B cell (primary cell): Measurements from ENCODE around the gene ANKS1B. TPM values are rescaled to one million over a fixed set of nuclear protein-coding genes. Genes with fewer than 3 reads are reported as not detected.

Experiments
- ATAC-seq: fragments of 200-7000 bp; cut with Tn5 transposase; one replicate; pipeline ENCODE4 v1.10.0; 2021; ENCODE audit warnings: low read depth, mild to moderate bottlenecking, moderate number of reproducible peaks, moderate library complexity
- CTCF ChIA-PET: fragments of 350-600 bp; sonication (Branson Sonifier 250); formaldehyde crosslinking; loops from one replicate; lab custom pipeline; 2021; ENCODE audit warnings: antibody characterized with exemption, inconsistent platforms; lab: Charles Lee
- POLR2A ChIA-PET: fragments of 350-600 bp; sonication (Branson Sonifier 250); formaldehyde crosslinking; loops from one replicate; lab custom pipeline; 2021; ENCODE audit warnings: antibody characterized with exemption; lab: Charles Lee
- DNase-seq: peaks from one replicate; pipeline ENCODE4 v3.0.0; 2013
- H2AFZ ChIP-seq: 2 replicates; pipeline ENCODE4 v1.6.1; 2012; ENCODE audit warnings: mild to moderate bottlenecking, low read depth, low read length; ENCODE audit not compliant: insufficient read depth, poor library complexity, severe bottlenecking
- H3K27ac ChIP-seq, 2 donors: 1 replicate in 1 of 2; 2 replicates in 1 of 2; pipeline ENCODE4 v1.5.1; 2012 to 2013; ENCODE audit warnings: low read length in 2 of 2, mild to moderate bottlenecking in 2 of 2, moderate library complexity in 1 of 2
- H3K27me3 ChIP-seq, 4 experiments: fragments of 200-600 bp in 1 of 4; sonication (generic) in 1 of 4; replicated peaks in 1 of 4; 1 replicate in 2 of 4; 2 replicates in 2 of 4; pipeline versions ENCODE4 v1.6.1 to v1.7.0; 2013 to 2016; ENCODE audit warnings: low read length in 3 of 4, mild to moderate bottlenecking in 2 of 4, mixed read lengths in 1 of 4, moderate library complexity in 1 of 4; ENCODE audit not compliant: insufficient read depth in 4 of 4, control insufficient read depth in 3 of 4; ENCODE audit errors: control extremely low read depth in 1 of 4
- H3K36me3 ChIP-seq, 2 experiments: replicated peaks in 1 of 2; 1 replicate in 1 of 2; 2 replicates in 1 of 2; pipeline versions ENCODE4 v1.6.1 to v1.7.1; 2013; ENCODE audit warnings: low read length in 1 of 2; ENCODE audit not compliant: insufficient read depth in 2 of 2, control insufficient read depth in 1 of 2; ENCODE audit errors: control extremely low read depth in 1 of 2, extremely low read depth in 1 of 2
- H3K4me1 ChIP-seq, 2 donors: fragments of 200-600 bp in 1 of 2; sonication (generic) in 1 of 2; 1 replicate in 1 of 2; 2 replicates in 1 of 2; pipeline versions ENCODE4 v1.5.1 to v1.6.1; 2013 to 2017; ENCODE audit warnings: low read length in 2 of 2; ENCODE audit not compliant: control insufficient read depth in 2 of 2, insufficient read depth in 2 of 2
- H3K4me2 ChIP-seq: replicated peaks from 2 replicates; pipeline ENCODE3; 2012; ENCODE audit warnings: mild to moderate bottlenecking, low read depth, low read length; ENCODE audit not compliant: poor library complexity, severe bottlenecking
- H3K4me3 ChIP-seq, 5 experiments: fragments of 200-600 bp in 1 of 5; sonication (generic) in 1 of 5; 1 replicate in 3 of 5; 2 replicates in 2 of 5; pipeline versions ENCODE4 v1.5.1 to v1.7.0; 2011 to 2016; ENCODE audit warnings: low read length in 4 of 5, mild to moderate bottlenecking in 4 of 5, low read depth in 2 of 5, control low read depth in 1 of 5, moderate library complexity in 1 of 5; ENCODE audit not compliant: insufficient read depth in 1 of 5; ENCODE audit errors: control extremely low read depth in 1 of 5, extremely low read depth in 1 of 5
- H3K79me2 ChIP-seq: fragments of 200-600 bp; sonication (generic); one replicate; pipeline ENCODE4 v1.6.0; 2016; ENCODE audit warnings: low read length; ENCODE audit not compliant: control insufficient read depth, insufficient read depth
- H3K9ac ChIP-seq: fragments of 200-600 bp; sonication (generic); 2 replicates; pipeline ENCODE4 v1.6.1; 2017; ENCODE audit warnings: mild to moderate bottlenecking, low read length, moderate library complexity
- H3K9me3 ChIP-seq, 3 donors: one replicate each; pipeline versions ENCODE4 v1.6.1 to v1.7.1; 2013; ENCODE audit warnings: low read length in 2 of 3; ENCODE audit not compliant: control insufficient read depth in 2 of 3, insufficient read depth in 1 of 3; ENCODE audit errors: control extremely low read depth in 1 of 3
- H4K20me1 ChIP-seq: 2 replicates; pipeline ENCODE4 v1.6.0; 2012; ENCODE audit warnings: mild to moderate bottlenecking, low read length; ENCODE audit not compliant: insufficient read depth, control insufficient read depth, poor library complexity, severe bottlenecking
- H3K27ac Mint-ChIP-seq: one replicate; pipeline ENCODE4 v1.8.0; 2021; ENCODE audit warnings: mixed read lengths
- H3K27me3 Mint-ChIP-seq: one replicate; pipeline ENCODE4 v1.8.0; 2021; ENCODE audit warnings: mixed read lengths
- H3K4me1 Mint-ChIP-seq: one replicate; pipeline ENCODE4 v1.8.0; 2021; ENCODE audit warnings: mixed read lengths
- H3K4me3 Mint-ChIP-seq: one replicate; pipeline ENCODE4 v1.8.0; 2021; ENCODE audit warnings: mixed read lengths
- H3K9me3 Mint-ChIP-seq: one replicate; pipeline ENCODE4 v1.8.0; 2022; ENCODE audit warnings: mixed read lengths; ENCODE audit not compliant: insufficient read depth
- EZH2 ChIP-seq: IDR thresholded peaks from 2 replicates; pipeline ENCODE4 v1.6.1; 2012; ENCODE audit warnings: borderline replicate concordance, low read depth, mild to moderate bottlenecking, moderate library complexity, low read length; ENCODE audit not compliant: insufficient read depth, poor library complexity, severe bottlenecking
- WGBS: methylation state at CpG from one replicate; pipeline ENCODE4 v1.1.5; 2013; ENCODE audit warnings: missing lambda C conversion rate; ENCODE audit not compliant: insufficient coverage; 5-methylcytosine and 5-hydroxymethylcytosine counted together
- intact Hi-C: fragments of 100-400 bp; cut with micrococcal nuclease; formaldehyde crosslinking; loops from one replicate; pipeline ENCODE4 v1.10.0; 2022
- polyA plus RNA-seq: library from polyadenylated mRNA; depleted of rRNA; stranded (reverse); fragments of >200 nt; gene quantifications from 2 replicates; pipeline ENCODE4 v1.2.3, GENCODE V29; 2012
- total RNA-seq, 2 donors: library from RNA; stranded (reverse); fragments of 120-200 nt in 1 of 2; gene quantifications; 1 replicate in 1 of 2; 2 replicates in 1 of 2; pipeline versions ENCODE4 v1.2.3 to v1.2.4, GENCODE V29; 2013 to 2022
- TF ChIP-seq, protein P1 (sequence below): fragments of 200-600 bp; IDR thresholded peaks from one replicate; pipeline ENCODE4 v1.8.0; 2022; ENCODE audit warnings: antibody characterized with exemption, mild to moderate bottlenecking

Gene ANKS1B
- total and polyA plus RNA-seq, 2 donors (not counting 1 experiment from before 2014, with no cell fraction given): not detected

DNA sequence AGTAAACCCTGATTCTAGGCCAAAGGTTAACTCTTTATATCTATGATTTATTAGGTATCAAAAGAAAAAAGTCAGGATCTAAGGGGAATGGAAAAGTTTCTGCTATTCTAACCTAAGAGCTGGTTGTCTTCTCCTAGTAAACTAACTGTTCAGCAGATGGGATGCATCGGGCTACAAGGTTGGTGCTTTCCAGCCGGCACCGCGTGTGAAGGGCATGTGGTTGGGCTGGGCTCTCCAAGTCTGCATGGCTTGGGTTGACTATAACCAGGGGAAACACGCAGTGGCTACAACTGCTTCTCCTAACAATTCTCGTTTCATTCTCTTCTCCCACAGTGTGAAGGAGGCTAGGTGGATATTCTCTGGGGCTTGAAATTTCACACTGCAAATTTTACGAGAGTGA, 985.2 kb downstream of the ANKS1B start:
- no peaks in the 10 kb centered on the region for H3K9me3 Mint-ChIP-seq
- ChIA-PET CTCF (interaction anchor here (1.1 to 1.5 kb wide), 2 partner anchors 52 to 433 kb away, joined by 3 to 8 read pairs; no protein-coding TSS in a partner anchor), POLR2A (no interaction called here)
- Histone ChIP-seq H3K79me2 (no peaks in the 10 kb centered on the region), H3K27ac (no peak overlapping the region), H3K9me3 (no peaks in the 10 kb centered on the region), H3K4me2 (no peak overlapping the region), H3K4me3 (no peak overlapping the region), H3K4me1 (no peaks in the 10 kb centered on the region), H2AFZ (no peak overlapping the region), H3K36me3 (no peaks in the 10 kb centered on the region), H3K9ac (no peak overlapping the region), H3K27me3 (peaks cover 0 to 3% (median 0%) of the 10 kb centered on the region in 4 experiments), H4K20me1 (no peaks in the 10 kb centered on the region)
- ATAC-seq (no peak), DNase-seq (no peak)
- peaks cover 15% of the 10 kb centered on the region for H3K27me3 Mint-ChIP-seq
- H3K4me3 Mint-ChIP-seq: no peak overlapping the region
- 100% methylated on average over 1 of the region's 7 CpGs for WGBS
- TF ChIP-seq, protein P1, sequence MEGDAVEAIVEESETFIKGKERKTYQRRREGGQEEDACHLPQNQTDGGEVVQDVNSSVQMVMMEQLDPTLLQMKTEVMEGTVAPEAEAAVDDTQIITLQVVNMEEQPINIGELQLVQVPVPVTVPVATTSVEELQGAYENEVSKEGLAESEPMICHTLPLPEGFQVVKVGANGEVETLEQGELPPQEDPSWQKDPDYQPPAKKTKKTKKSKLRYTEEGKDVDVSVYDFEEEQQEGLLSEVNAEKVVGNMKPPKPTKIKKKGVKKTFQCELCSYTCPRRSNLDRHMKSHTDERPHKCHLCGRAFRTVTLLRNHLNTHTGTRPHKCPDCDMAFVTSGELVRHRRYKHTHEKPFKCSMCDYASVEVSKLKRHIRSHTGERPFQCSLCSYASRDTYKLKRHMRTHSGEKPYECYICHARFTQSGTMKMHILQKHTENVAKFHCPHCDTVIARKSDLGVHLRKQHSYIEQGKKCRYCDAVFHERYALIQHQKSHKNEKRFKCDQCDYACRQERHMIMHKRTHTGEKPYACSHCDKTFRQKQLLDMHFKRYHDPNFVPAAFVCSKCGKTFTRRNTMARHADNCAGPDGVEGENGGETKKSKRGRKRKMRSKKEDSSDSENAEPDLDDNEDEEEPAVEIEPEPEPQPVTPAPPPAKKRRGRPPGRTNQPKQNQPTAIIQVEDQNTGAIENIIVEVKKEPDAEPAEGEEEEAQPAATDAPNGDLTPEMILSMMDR: no peak
- no peak for TF ChIP-seq EZH2
- peaks cover 1% of the 10 kb centered on the region for H3K4me1 Mint-ChIP-seq
- no peak overlapping the region for H3K27ac Mint-ChIP-seq
- intact Hi-C loops: no loop called here

DNA sequence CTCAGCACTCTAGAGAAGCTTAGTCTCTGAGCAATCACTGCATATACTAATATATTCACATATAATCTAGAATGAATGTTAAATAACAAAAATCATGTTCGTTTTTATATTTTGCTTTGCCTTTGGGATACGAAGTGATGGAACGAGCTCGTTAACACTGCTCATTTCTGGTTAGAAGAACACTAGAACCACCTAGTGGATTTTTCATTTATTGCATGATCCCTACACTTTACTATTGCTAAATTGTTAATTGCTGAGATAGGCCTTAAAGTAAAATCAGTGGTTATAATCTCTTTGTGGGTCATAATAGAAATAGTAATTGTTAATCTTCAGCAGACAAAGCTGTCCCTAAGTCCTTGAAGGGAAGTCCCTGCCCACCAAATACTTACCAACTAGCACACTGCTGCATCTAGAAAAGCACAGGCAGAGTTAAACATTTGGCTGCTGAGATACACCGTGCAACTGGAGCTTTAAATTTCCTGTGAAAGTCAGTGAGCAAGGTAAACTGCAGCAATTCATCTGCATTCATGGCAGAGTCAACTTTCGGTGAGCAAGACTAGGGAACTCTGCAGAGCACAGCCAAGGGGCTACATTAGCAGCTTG, 985.9 kb downstream of the ANKS1B start:
- Mint-ChIP-seq H3K27me3 (peaks cover 10% of the 10 kb centered on the region), H3K4me1 (peaks cover 1% of the 10 kb centered on the region), H3K4me3 (no peak overlapping the region), H3K9me3 (no peaks in the 10 kb centered on the region), H3K27ac (no peak overlapping the region)
- no peaks in the 10 kb centered on the region for H3K9me3 ChIP-seq
- no peak for TF ChIP-seq EZH2
- TF ChIP-seq, protein P1: peak; percentile 61
- H3K27me3 ChIP-seq: peaks cover 0 to 3% (median 0%) of the 10 kb centered on the region in 4 experiments
- ChIA-PET CTCF (interaction anchor here (0.7 to 1.5 kb wide), 4 partner anchors 11 to 508 kb away, joined by 3 to 8 read pairs (median 4); no protein-coding TSS in a partner anchor), POLR2A (no interaction called here)
- H3K36me3 ChIP-seq: no peaks in the 10 kb centered on the region
- ATAC-seq (no peak), DNase-seq (peak; percentile 16)
- no peaks in the 10 kb centered on the region for H3K79me2 ChIP-seq
- H4K20me1 ChIP-seq: no peaks in the 10 kb centered on the region
- intact Hi-C loops: no loop called here
- H3K4me3 ChIP-seq: no peak overlapping the region
- no peak overlapping the region for H3K27ac ChIP-seq
- H3K4me2 ChIP-seq: no peak overlapping the region
- no peak overlapping the region for H3K9ac ChIP-seq
- H2AFZ ChIP-seq: no peak overlapping the region
- WGBS: 60% methylated on average over 2 of the region's 6 CpGs
- no peaks in the 10 kb centered on the region for H3K4me1 ChIP-seq
